HL-60/S4 treated with retinoic acid at 250 ng/mL for 4 days and 3 days (cell line): ENCODE data around the gene C17orf50.

Source experiments
- in situ Hi-C: fragments of 300-500 bp; cut with MboI; formaldehyde crosslinking; loops from 2 replicates; pipeline ENCODE4 v1.7.0; 2022; ENCODE audit warnings: low sequenced_read_pairs

C17orf50 gene

DNA sequence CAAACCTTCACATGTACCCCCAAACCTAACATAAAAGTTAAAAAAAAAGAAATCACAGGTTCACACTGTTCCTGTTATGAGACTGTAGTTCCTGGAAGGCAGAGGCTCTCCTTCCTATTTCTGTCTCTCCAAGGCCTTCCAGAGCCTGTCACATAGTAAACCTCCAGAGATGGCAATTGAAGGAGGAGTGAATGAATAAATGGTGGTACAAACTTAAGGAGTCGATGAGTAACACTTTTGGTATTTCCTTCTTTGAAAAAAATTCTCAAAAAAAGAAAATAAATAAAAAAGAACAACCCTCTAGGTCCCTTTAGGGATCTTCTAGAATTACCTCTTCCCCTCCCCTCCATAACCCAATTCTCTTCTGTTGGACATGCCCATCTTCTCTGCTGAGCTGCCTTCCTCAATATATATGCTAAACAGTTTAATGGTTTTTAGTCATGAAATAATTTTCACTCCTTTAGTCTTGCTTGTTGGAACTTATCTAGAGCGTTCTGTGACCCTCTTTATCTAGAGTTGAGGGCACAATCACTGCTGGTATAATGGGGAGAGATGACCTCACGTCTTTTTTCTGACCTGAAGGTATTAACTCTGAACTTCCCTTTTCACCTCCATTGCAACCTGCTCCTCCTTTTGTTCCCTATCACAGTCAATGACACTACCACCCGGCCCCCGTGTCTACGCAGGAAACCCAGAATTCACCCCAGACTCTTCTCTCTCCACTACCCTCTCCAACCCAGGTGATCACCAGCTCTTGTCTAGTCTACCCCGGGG is 46.9 kb downstream of the C17orf50 start:
- in situ Hi-C loops, result no loop called here

DNA sequence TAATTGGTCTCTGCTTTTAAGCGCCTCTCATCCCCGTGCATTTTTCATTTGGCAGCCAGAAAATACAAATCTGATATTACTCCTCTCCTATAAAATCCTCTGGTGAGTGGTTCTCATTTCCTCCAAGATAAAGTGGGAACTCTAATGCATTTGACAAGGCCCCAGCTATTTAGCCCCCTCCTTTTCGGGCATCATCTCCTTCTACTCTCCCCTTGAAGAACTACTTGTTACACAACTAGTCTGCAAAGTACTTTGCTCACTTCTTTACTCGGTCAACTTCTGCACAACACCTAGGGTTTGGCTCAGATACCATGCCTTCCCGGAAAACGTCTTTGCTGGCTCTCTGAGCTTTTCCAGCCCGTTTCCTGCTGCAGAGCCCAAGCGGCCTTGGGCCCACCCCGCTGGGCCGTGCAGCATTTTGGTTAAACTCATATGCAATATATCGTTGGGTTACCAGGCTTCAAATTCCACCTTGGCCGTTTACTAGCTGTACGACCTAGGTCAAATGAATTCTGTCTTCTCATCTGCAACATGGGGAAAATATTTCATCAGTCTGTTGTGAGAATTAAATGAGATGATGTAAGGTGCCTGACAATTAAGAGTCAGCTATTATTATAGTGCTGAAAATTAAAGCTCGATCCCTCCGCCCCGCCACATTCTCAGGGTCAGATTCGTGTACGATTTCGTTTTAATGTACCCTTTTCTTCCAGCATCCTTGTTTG is 47.7 kb downstream of the C17orf50 start:
- in situ Hi-C loops, result no loop called here

DNA sequence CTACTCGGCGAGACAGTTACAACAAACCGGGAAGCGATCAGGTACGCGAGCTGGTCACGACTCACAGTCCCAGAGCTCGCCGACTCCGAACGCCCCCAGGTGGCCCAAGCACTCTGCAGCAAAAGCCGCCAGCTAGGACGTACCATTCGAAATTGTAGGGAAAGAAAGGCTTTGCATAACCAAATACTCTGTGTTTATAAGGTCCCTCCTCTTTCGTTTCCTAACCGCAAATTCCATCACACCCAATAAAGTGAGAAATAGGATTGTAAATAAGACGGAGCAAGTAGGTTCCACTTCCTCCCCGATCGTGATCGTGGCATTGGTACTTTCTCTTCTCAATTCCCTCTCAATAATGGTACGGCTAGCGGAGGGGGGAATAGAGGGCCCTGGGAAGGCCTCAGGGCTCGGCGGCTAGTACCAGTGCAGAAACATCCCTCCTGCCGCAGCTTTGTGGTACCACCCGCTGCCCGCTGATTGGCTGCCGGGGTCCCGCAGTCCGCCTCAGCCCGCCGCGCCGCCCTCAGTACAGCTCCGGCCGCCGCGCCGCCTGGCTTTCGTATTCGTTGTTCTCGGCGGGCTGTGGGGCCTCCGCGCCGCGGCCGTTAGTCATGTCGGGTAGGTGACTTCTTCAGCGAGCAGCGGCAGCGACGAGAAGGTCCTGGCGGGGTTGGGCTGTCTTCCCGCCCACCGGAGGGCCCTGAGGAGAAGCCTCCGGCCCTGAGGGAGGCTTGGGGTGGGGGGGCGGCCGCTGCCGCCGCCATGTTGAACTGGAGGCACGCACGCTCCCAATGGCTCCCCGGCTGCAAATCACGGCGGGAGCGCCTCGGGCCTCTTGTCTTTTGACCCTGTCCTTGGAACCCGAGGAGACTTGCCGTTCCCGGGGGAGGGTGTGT is 48.5 kb downstream of the C17orf50 start, which contains the start of gene TAF15:
Gene TAF15 (plus strand): TSS at position 523 of the 893 bp plus-strand sequence. CDS start 86 bp downstream, at position 609.
- in situ Hi-C loops, result no loop called here

DNA sequence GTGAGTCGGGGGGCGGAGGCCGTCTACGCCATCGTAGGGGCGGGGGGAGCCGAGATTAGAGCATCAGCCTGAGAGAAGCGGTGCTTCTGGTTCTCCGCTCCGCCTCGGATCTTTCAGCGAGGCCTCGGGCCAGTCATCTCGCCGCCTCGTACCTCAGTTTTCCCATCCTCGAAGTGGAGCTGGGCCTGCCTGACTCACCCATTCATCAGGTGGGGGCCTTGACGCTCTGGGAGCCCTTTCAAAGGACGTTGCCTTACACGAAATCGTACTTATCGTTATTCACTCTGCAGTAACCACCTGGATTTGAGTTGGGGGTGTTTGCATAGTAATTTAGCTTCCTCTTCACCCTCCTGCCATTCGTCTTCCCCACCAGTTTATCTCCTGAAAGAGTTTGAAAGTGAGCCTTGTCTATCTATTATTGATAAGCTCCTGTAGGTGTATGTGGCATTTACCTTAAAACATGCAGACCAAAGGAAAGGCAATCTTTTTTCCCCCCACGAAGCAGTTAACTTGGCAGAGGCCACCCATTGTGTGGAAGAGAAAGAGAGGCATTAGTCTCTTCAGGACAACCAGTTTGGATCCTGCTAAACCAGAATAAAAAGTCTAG is 49.3 kb downstream of the C17orf50 start:
- in situ Hi-C loops, result no loop called here

- in situ Hi-C loops, result no loop called here
These were observed 51.1 kb downstream of the C17orf50 start for GRCh38 chr17:35811759-35812158.

DNA sequence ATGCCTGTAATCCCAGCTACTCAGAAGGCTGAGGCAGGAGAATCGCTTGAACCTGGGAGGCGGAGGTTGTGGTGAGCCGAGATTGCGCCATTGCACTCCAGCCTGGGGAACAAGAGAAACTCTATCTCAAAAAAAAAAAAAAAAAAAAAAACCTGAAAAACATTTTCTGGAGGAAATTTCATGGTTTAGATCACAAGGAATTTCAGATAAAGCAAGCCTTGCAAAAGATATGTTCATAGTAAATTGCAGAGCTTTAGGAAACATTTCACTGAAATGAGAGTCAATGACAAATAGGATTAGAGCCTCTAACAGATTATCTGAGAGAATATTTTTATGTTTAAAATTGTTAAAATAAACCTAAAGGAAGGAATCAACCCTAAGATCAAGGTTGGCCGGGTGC is 51.8 kb downstream of the C17orf50 start:
- in situ Hi-C loops, result no loop called here
